ENCODE results near the gene SKAP1.

DNA sequence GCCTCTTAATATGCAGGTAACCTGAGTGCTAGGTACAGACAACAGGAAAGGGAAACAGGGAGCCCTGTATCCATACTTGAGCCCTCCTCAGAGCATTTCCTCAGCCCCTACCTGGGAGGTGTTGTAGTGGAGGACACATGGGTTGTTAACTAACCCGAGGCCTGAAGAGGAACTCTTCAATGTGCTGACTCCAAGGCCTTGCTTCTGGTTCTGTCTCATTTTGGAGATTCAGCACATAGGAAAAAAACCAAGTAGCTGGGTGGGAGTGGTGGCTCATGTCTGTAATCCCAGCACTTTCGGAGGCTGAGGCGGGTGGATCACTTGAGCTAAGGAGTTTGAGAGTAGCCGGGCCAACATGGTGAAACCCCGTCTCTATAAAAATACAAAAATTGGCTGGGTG lies 297.6 kb downstream of the SKAP1 start:
- TF ChIP-seq CTCF (IDR thresholded peaks at IDR 0.05) (no peak), NFIC (IDR thresholded peaks at IDR 0.05; ENCODE audit: borderline replicate concordance) (no peak), GABPA (IDR thresholded peaks at IDR 0.05; ENCODE audit: low read depth) (no peak)

Measured in SK-N-SH (cell line).